Mesothelial cell of epicardium (in vitro differentiated cells): Measurements from ENCODE around the gene TRAF6. TPM values are rescaled to one million over a fixed set of nuclear protein-coding genes. Genes with fewer than 3 reads are reported as not detected.

Experiments used
- DNase-seq, 2 experiments: peaks; one replicate each; pipeline ENCODE4 v3.0.0; 2021; ENCODE audit warnings: low spot score in 2 of 2; ENCODE audit not compliant: unreplicated experiment in 2 of 2
- H3K27ac Mint-ChIP-seq: 2 replicates; pipeline ENCODE4 v1.8.0; 2021; ENCODE audit warnings: mixed read lengths
- H3K27me3 Mint-ChIP-seq: 2 replicates; pipeline ENCODE4 v1.8.0; 2021; ENCODE audit warnings: low read depth, mixed read lengths
- H3K36me3 Mint-ChIP-seq: 2 replicates; pipeline ENCODE4 v1.8.0; 2021; ENCODE audit warnings: mixed read lengths
- H3K4me1 Mint-ChIP-seq: 2 replicates; pipeline ENCODE4 v1.8.0; 2021; ENCODE audit warnings: mixed read lengths
- H3K4me3 Mint-ChIP-seq: 2 replicates; pipeline ENCODE4 v1.8.0; 2021; ENCODE audit warnings: mild to moderate bottlenecking, moderate library complexity, mixed read lengths
- H3K9me3 Mint-ChIP-seq: 2 replicates; pipeline ENCODE4 v1.8.0; 2021; ENCODE audit warnings: mixed read lengths
- total RNA-seq: library from RNA; stranded (reverse); gene quantifications from 3 replicates; pipeline ENCODE4 v1.2.1, GENCODE V29; 2021
- TF ChIP-seq, protein P1 (sequence below): fragments of 200-600 bp; sonication (generic); IDR thresholded peaks from one replicate; pipeline ENCODE4 v1.5.0; 2021; ENCODE audit warnings: antibody characterized with exemption; ENCODE audit not compliant: unreplicated experiment

Gene TRAF6
- total RNA-seq, 1 donor from 2014 or later, result 17.8 TPM

DNA sequence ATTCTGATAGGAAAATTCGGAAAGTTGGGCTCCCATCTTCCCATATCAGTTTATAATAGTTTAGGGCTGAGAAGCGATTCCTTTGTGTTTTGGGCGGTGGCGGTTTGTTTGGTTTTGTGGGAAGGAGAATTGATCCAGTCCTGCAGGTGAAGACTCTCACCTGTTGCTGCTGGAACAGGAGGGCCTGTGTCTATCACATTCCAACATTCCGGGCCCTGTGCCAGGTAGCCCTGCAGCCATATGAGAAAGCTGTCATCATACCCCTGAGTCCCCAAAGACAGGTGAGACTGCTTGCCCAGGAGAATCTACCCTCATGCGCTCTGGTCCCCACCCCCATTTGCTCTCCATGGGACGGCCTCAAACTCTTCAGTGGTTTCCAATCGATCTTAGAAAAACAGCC lies 62.1 kb downstream of the TRAF6 start:
- TF ChIP-seq, protein P1, sequence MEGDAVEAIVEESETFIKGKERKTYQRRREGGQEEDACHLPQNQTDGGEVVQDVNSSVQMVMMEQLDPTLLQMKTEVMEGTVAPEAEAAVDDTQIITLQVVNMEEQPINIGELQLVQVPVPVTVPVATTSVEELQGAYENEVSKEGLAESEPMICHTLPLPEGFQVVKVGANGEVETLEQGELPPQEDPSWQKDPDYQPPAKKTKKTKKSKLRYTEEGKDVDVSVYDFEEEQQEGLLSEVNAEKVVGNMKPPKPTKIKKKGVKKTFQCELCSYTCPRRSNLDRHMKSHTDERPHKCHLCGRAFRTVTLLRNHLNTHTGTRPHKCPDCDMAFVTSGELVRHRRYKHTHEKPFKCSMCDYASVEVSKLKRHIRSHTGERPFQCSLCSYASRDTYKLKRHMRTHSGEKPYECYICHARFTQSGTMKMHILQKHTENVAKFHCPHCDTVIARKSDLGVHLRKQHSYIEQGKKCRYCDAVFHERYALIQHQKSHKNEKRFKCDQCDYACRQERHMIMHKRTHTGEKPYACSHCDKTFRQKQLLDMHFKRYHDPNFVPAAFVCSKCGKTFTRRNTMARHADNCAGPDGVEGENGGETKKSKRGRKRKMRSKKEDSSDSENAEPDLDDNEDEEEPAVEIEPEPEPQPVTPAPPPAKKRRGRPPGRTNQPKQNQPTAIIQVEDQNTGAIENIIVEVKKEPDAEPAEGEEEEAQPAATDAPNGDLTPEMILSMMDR, result no peak
- Mint-ChIP-seq H3K36me3 (no peaks in the 10 kb centered on the region), H3K4me1 (peaks cover 43% of the 10 kb centered on the region), H3K27ac (peak overlapping the region; percentile 77), H3K9me3 (no peaks in the 10 kb centered on the region), H3K27me3 (no peaks in the 10 kb centered on the region), H3K4me3 (no peak overlapping the region)
- DNase-seq, result peak in 1 of 2 experiments; percentile 68

DNA sequence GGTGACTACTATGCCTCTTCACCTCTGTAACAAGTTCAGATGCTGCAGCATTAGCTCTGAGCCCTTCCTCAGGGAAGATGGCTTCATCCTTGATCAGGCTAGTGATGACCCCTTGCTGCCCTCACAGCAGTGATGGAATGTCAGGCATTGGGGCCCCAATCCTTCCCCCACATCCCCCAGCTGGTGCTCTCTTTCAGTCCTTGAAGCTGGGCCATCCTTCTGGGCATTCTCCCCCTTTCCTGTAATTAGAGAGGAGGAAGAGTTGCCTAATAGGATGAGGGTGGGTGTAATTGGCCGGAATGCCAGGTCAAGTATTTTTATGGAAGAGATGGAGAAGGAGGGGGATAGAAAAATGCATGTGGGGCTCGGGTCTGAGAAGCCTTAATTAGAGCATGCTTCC lies 62.6 kb downstream of the TRAF6 start:
- peak overlapping the region; percentile 67 for H3K27ac Mint-ChIP-seq
- H3K9me3 Mint-ChIP-seq, result no peaks in the 10 kb centered on the region
- no peak for DNase-seq
- TF ChIP-seq, protein P1, result no peak
- no peaks in the 10 kb centered on the region for H3K27me3 Mint-ChIP-seq
- H3K4me3 Mint-ChIP-seq, result no peak overlapping the region
- peaks cover 39% of the 10 kb centered on the region for H3K4me1 Mint-ChIP-seq
- H3K36me3 Mint-ChIP-seq, result peaks cover 3% of the 10 kb centered on the region

DNA sequence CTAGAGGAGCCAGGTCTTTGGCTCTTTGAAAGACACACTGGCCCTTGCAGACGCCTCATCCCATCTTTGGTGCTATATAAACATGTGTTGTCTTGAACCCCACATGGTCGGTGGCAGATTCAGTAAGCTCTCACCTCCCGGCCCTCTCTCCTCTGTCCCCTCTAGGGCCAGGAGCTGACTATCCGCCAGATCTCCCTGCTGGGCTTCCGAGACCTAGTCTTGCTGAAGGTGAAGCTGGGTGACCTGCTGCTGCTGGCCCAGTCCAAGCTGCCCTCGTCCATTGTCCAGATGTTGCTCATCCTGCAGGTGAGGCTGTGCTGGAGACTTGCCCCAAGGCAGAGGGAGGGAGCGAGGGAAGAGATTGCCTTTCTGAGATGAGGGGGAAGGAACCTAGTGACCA lies 63.9 kb downstream of the TRAF6 start:
- Mint-ChIP-seq H3K4me1 (peaks cover 33% of the 10 kb centered on the region), H3K9me3 (no peaks in the 10 kb centered on the region), H3K4me3 (no peak overlapping the region), H3K36me3 (peaks cover 5% of the 10 kb centered on the region), H3K27ac (no peak overlapping the region), H3K27me3 (no peaks in the 10 kb centered on the region)
- DNase-seq, result no peak
- TF ChIP-seq, protein P1, result no peak

DNA sequence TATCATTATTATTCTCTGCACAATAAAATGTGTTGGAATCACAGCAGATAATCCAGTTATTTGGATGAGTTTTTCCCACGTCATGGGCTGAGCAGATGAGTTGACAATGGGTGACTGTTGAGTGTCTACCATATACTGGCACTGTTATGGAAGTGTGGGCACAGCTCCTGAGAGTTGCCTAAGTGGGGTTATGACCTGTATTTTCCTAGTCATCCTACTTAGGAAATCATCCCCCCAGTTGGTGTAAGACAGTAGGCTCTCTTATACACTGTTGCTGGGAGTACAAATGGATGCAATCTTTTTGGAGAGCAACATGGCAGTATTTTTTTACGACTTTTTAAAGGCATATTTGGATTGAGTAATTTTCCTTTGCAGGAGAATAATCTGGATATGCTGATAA lies 66.4 kb downstream of the TRAF6 start:
- peaks cover 11% of the 10 kb centered on the region for H3K36me3 Mint-ChIP-seq
- DNase-seq, result no peak
- no peak overlapping the region for H3K27ac Mint-ChIP-seq
- peaks cover 3% of the 10 kb centered on the region for H3K9me3 Mint-ChIP-seq
- TF ChIP-seq, protein P1, result no peak
- no peak overlapping the region for H3K4me3 Mint-ChIP-seq
- H3K27me3 Mint-ChIP-seq, result no peaks in the 10 kb centered on the region
- peaks cover 15% of the 10 kb centered on the region for H3K4me1 Mint-ChIP-seq

DNA sequence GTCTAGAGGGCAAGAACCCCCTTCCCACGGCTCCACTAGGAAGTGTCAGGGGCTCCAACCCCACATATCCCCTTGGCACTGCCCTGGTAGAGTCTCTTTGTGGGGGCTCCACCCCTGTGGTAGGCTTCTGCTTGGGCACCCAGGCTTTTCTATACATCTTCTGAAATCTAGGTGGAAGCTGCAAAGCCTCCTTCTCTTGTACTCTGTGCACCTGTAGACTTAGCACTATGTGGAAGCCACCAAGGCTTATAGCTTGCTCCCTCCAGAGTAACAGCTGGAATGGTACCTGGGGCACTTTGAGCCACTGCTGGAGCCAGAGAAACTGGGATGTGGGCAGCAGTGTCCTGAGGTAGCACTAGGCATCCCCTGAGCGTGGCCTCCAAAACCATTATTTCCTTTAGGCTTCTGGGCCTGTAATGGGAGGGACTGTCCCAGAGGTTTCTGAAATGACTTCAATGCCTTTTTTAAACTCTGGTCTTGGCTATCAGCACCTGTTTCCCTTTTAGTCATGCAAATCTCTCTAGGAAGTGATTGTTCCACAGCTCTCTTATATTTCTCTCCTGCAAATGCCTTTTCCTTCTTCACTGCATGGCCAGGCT lies 68.4 kb downstream of the TRAF6 start:
- H3K9me3 Mint-ChIP-seq, result peaks cover 3% of the 10 kb centered on the region
- TF ChIP-seq, protein P1, result no peak
- H3K4me3 Mint-ChIP-seq, result no peak overlapping the region
- H3K27ac Mint-ChIP-seq, result no peak overlapping the region
- DNase-seq, result no peak
- peaks cover 6% of the 10 kb centered on the region for H3K4me1 Mint-ChIP-seq
- H3K36me3 Mint-ChIP-seq, result peaks cover 11% of the 10 kb centered on the region
- H3K27me3 Mint-ChIP-seq, result no peaks in the 10 kb centered on the region

DNA sequence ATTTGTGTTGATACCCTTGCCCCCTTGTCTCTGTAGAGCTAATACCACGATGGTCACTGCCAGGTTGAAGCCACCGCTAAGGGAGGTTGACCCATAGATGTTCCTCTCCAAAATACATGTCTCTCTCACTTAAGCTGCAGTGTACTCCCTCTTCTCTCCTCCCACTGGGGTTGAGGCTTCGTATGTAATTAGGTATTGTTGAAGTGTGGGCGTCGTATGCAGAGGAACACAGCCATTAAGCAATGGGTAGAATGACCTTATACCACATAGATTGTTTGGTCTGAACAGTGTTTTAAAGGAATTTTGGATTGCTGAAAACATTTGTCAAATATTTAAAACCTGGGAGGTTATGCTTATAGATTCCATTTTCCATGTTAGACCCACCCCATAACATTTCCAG lies 71.9 kb downstream of the TRAF6 start:
- TF ChIP-seq, protein P1, result no peak
- H3K27ac Mint-ChIP-seq, result no peak overlapping the region
- peaks cover 3% of the 10 kb centered on the region for H3K9me3 Mint-ChIP-seq
- DNase-seq, result no peak
- H3K4me1 Mint-ChIP-seq, result peaks cover 6% of the 10 kb centered on the region
- H3K36me3 Mint-ChIP-seq, result peaks cover 15% of the 10 kb centered on the region
- no peak overlapping the region for H3K4me3 Mint-ChIP-seq
- no peaks in the 10 kb centered on the region for H3K27me3 Mint-ChIP-seq
